NCI-H345 (cell line): Measurements from ENCODE around the gene SMIM13.
A peak's percentile ranks its signal among the peaks of the same experiment; 100 is the strongest.
"Not testable (repeated sequence)": the region's sequence is repeated elsewhere in the genome, so short reads cannot be mapped to it uniquely, and the experiment has no call there.

ENCODE experiments used
- DNase-seq: peaks from one replicate; lab custom pipeline; 2025; lab: John Stamatoyannopoulos, UW

Gene SMIM13

DNA sequence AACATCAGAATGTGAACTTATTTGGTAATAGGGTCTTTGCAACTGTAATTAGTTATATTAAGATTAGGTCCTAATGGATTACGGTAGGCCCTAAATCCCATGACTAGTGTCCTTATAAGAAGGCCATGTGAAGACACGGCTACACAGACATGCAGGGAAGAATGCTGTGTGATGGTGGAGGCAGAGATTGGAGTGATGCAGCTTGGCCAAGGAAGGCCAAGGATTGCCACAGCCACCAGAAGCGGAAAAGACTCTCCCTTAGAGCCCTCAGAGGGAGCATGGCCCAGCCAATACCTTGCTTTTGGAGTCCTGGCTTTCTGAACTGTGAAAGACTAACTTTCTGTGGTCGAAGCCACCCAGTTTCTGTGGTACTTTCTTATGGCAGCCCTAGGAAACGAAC lies 9.7 kb upstream of the SMIM13 start:
- no peak for DNase-seq

DNA sequence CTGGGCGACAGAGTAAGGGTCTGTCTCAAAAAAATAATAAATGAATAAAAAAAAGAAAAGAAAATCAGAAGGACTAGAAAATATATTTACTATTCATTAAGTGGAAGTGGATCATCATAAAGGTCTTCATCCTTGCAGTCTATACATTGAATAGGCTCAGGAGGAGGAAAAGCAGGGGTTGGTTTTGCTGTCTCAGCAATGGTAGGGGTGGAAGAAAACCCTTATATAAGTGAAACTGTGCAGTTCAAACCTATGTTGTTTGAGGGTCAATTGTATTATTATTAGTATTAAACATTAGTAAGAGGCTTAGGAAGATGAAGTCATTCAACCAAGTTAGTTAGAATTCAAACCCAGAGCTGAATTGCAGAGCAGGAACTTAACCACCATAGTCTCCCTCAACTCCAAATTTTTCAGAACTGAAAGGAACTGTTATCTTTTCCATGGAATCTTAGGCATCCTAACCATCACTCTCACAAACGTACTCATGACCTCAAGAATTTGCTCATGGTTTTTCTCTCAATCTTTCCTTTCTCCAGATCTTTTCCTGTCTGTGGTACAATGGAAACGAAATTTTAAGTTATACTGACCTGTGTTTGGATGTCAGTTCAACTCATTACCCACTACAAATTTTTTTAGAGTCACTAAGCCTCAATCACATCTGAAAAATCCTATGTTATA lies 7.7 kb upstream of the SMIM13 start:
- DNase-seq, result no peak

DNA sequence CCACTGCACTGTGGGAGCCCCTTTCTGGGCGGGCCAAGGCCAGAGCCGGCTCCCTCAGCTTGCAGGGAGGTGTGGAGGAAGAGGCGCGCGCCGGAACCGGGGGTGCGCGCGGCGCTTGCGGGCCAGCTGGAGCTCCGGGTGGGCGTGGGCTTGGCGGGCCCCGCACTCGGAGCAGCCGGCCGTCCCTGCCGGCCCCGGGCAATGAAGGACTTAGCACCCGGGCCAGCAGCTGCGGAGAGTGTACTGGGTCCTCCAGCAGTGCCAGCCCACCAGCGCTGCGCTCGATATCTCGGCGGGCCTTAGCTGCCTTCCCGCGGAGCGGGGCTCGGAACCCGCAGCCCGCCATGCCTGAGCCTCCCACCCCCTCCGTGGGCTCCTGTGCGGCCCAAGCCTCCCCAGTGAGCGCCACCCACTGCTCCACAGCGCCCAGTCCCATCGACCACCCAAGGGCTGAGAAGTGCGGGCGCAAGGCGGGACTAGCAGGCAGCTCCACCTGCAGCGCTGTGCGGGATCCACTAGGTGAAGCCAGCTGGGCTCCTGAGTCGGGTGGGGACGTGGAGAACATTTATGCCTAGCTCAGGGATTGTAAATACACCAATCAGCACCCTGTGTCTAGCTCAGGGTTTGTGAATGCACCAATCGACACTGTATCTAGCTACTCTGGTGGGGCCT lies 6.4 kb upstream of the SMIM13 start:
- DNase-seq, result not testable (repeated sequence)

DNA sequence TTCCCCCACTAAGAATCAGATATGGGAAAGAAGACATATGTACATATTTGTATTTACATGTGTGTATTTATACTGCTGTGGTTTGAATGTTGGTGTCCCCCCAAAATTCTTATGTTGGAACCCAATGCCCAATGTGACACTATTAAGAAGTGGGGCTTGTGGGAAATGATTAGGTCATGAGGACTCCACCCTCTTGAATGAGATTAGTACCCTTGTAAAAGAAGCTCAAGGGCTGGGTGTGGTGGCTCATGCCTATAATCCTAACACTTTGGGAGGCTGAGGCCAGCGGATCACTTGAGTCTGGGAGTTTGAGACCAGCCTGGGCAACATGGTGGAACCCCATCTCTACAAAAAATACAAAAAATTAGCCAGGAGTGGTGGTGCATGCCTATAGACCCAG lies 3.9 kb upstream of the SMIM13 start:
- no peak for DNase-seq

DNA sequence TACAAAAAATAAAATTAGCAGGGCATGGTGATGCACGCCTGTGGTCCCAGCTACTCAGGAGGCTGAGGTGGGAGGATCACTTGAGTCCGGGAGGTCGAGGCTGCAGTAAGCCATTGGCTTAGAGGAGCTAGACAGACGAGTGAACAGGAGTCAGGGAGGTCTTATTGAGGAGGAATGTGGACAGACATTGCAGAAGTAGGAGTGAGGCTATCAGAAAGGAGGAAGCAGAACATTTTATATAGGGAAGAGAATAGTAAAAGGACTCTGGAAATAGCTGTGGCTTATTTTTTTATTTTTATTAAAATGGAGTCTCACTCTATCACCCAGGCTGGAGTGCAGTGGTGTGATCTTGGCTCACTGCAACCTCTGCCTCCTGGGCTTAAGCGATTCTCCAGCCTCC lies 2.5 kb upstream of the SMIM13 start:
- not testable (repeated sequence) for DNase-seq

DNA sequence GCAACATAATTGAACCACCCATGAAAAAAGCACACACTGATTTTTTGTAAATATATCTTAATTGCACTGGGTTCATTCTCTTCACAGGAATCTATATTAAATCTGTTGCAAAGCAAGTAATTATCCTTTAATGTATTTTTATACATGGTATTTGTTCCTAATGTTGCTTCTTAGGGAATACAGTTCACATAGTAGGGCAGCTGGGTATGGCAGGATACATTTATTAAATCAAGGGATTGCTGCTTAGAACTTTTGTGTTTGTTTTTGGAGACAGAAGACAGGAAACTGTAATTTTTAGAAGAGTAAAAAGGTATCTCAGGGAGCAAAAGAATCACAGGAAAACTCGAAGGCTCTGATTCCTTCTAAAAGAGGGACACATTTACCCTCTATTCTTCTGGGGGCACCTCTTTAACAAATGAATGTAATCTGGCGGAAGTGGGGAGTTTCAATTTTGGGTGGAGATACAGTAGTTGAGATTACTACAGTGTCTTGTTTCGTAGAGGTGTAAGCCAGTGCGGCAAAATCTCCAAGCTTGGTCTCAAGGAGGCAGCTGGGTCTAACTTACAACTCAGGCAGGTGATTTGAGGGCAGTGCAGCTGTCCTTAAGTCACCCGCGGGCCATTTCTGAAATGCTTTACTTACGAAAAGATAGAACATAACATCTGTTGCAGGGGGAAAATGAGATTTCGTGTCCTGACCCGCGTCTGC lies 812 bp upstream of the SMIM13 start:
- no peak for DNase-seq

DNA sequence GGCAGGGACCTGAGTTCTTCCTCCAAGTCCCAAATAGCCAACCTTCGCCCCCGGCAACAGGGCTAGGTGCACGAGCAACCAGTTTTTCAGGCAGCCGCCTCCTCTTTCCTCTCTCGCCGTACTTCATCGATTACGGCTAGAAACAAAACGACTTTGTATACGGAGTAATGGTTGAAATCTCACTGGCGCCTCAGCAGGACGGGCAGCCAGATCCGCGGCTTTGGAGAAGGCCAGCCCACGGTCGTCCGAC lies 333 bp upstream of the SMIM13 start:
- no peak for DNase-seq

DNA sequence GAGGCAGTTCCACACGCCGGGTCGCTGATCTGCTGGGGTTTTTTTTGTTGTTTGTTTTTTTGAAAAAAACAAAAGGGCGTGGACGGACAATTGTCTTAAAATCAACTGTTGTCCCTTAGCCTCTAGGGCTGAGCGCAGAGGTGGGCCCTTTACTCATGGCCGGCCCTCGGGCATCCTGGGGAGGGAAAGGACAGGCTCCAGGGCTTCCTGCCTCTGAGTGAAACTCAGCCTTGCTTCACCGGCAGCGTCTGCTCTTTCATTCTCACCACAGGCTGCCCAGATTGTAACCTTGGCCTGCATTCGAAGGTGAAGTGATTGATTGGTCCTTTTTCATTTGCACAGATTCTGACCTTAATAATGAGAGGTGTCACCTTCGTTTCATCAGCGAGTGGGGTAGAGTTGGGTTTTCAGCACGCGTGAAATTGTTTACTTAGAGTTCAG lies 797 bp downstream of the SMIM13 start:
- DNase-seq, result peak; percentile 11

DNA sequence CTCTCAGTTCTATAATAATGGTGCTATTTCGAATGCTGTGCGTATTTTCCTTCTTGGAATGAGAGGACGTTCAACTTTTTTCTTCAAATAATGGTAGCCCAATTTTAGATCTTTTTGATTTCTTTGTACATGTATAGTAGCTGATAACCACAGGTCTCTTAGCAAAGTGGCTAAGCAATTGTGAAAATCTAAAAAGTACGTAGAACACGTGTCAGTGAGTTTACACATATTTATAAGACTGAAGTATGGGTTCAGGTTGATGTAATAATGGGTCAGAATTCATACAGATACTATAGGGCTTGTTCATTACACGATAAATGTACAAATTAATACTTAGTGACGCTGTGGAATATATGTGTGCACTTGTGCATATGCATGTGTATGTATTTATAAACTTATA lies 1.3 kb downstream of the SMIM13 start:
- no peak for DNase-seq

DNA sequence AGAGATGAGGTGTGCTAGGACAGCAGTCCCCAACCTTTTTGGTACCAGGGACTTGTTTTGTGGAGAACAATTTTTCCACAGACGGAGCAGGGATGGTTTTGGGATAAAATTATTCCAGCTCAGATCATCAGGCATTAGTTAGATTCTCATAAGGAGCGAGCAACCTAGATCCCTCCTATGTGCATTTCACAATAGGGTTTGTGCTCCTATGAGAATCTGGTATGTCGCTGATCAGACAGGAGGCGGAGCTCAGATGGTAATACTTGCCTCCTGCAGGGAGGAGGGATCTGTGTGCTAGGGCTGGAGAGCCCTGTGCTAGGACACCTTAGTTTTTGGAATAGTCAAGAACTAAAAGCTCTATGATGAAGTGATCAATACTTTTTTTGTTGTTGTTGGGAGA lies 2.5 kb downstream of the SMIM13 start:
- DNase-seq, result no peak

DNA sequence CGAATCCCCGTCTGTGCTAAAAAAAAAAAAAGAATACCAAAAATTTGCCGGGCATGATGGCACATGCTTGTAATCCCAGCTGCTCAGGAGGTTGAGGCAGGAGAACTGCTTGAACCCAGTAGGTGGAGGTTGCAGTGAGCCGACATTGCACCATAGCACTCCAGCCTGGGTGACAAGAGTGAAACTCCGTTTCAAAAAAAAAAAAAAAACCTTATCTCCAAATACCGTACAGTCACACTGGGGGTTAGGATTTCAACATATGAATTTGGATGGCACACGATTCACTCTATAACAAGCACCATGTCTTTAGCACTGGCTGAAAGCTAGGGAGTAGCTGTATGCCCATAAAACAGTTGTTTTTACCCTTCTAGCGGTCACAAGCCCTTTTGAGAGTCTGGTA lies 3.8 kb downstream of the SMIM13 start:
- DNase-seq, result no peak

DNA sequence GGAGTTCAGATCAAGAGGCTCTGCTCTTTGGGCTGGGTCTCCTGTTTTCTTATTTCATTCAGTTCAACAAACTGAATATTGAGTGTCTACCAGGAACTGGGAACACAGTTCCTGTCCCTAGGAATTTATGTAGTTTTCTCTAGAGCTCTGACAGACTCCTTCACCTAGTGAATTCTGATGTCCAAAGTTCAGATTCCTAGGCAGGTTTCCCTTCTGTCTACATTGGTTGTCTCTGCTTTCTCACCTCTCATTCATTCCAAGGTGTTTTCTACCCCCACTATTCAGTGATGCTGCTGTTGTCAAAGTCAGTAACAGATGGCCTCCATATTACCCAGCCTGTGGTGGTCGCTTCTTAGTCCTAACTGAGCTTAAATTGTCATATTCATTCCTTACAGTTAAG lies 4.4 kb downstream of the SMIM13 start:
- DNase-seq, result no peak

DNA sequence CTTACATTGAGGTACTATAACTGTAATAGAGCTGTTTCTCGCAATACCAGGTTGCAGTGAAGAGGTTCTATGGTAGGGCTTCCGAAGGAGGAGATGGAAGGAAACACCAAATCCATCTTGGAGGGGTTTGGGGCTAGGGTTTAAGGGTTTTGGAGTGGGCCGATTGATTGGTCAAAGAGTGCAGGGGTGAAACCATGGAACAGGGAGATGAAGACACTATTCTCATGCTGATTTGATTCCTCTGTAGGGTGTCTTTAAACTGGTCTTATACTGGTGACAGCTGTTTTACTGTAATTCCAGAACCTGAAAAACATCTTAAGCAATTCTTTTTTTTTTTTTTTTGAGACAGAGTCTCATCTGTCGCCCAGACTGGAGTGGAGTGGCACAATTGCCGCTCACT lies 7.8 kb downstream of the SMIM13 start:
- DNase-seq, result no peak

DNA sequence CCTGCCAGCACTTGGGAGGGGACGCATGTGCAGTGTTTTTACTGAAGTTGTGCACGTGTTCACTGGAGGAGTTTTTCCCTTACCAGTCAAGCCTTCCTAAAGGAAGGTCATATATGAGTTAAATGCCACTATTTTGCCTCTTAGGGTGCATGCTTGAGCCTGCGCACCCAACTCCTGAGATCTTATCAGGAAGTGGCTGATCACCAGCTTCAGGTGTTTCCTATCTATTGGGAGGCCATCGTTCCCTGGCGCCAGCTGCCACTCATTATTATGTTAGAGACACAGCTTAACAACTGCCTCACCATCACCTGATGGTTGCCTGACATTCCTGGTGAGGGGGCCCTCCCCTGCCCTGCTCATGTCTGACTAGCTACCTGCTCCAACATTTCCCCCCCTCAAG lies 9.4 kb downstream of the SMIM13 start:
- DNase-seq, result no peak

DNA sequence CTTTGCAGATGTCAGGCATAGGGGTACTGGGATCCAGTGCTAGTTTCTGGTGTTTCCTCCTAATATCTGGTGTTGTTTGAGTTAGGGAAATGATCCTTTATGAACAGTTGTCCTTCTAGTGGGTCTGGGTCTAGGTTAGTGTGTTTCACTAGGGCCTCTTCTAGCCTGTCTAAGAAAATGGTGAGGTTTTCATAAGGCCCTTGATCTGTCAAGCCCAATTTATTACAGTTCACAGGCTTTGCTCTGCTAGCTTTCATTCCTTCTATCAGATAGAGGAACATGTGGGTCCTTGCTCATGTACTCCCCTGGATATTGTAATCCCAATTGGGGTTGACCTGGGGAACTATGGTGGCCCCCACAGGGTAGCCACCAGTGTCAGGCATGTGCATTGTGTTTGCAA lies 15.1 kb downstream of the SMIM13 start:
- no peak for DNase-seq

DNA sequence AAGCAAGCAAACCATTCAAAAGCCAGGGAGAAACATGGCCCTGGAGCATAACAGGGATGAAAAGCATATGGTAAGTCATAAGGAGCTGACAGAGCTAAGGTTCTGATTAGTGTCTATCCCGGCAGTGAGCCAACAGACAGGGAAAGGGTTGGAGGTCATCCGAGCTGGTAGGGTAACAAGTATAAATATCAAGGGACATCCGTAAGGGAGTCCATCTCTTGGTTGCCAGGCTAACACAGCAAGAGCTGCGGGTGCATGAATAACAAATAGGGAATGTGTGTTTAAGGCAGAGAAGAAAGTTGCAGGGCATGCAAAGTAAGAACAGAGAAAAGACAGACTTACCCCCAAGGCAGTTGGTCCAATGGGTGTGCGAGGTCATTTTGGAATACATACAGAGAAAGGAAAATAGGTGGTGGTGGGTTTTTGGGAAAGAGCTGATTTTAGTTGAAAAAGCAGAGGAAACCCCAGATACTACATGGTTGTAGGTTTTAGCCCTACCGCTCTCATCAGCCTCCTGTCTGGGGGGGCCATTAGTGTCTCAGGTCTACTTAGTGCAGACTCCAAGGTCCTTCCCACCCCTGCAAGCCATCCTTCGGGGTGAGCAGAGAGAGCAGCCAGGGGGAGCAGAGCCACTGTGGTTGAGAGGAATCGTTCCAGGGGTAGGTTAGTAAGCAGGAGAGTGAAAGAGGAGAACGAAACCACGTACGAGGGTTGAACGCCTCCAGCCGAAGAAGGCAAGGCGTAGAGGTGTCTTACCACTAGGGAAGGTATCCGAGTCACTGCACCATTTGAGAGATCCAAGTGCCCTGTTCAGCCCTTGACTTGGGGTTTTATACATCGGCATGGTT lies 17.5 kb downstream of the SMIM13 start, which contains the start of gene ERVFRD-1:
ERVFRD-1 (minus strand) TSS at position 805 of the 848 bp plus-strand sequence. CDS start 6,415 bp downstream, outside the sequence.
- DNase-seq, result no peak

DNA sequence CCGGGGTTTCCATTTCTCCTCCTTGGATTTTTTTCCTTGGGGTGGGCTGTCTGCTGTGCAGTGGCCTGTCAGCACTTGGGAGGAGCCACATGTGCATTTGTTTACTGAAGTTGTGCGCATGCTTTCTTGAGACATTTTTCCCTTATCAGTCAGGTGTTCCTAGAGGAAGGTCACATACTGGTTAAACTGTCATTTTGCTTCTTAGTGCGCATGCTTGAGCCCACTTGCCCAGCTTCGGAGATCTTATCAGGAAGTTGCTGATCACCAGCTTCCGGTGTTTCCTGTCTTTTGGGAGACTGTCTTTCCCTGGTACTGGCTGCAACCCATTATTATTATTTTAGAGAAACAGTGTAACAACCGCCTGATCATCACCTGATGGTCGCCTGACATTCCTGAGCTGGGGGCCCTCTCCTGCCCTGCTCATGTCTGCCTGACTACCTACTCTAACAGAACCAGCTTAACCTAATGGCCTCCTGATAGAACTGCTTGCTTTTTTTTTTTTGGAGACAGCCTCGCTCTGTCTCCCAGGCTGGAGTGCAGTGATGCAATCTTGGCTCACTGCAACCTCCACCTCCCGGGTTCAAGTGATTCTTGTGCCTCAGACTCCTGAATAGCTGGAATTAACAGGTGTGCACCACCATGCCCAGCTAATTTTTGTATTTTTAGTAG lies 18.3 kb downstream of the SMIM13 start:
- DNase-seq, result no peak

DNA sequence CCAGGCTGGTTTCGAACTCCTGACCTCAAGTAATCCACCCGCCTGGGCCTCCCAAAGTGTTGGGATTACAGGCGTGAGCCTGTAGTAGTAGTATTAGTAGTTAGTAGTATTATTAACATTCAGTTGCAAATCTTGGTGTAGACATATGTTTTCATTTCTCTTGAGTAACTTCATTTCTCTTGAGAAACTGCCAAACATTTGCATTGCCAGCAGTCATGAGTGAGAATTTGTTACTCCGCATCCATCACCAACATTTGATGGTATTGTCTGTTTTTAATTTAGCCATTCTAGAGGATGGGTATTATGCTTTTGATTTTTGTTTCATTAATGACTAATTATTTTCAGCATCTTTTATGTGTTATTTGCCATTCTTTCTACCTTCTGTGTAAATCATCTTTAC lies 19.4 kb downstream of the SMIM13 start:
- DNase-seq, result no peak

DNA sequence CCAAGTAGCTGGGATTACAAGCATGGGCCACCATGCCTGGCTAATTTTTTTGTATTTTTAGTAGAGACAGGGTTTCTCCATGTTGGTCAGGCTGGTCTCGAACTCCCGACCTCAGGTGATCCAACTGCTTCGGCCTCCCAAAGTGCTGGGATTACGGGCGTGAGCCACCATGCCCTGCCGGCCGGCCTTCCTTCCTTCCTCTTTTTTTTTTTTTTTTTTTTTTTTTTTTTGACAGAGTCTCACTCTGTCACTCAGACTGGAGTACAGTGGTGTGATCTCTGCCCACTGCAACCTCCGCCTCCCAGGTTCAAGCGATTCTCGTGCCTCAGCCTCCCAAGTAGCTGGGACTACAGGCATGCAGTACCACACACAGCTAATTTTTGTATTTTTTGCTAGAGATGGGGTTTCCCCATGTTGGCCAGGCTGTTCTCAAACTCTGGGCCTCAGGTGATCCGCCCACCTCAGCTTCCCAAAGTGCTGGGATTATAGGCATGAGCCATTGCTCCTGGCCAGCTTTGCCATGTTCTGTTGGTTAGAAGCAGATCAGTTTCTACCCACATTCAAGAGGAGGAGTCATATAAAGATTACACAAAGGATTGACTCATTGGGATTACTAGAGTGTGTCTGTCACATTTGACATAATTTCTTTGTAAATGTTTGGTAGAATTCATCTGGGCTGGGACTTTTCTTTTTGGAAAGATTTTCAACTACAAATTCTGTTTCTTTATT lies 22.3 kb downstream of the SMIM13 start:
- not testable (repeated sequence) for DNase-seq

DNA sequence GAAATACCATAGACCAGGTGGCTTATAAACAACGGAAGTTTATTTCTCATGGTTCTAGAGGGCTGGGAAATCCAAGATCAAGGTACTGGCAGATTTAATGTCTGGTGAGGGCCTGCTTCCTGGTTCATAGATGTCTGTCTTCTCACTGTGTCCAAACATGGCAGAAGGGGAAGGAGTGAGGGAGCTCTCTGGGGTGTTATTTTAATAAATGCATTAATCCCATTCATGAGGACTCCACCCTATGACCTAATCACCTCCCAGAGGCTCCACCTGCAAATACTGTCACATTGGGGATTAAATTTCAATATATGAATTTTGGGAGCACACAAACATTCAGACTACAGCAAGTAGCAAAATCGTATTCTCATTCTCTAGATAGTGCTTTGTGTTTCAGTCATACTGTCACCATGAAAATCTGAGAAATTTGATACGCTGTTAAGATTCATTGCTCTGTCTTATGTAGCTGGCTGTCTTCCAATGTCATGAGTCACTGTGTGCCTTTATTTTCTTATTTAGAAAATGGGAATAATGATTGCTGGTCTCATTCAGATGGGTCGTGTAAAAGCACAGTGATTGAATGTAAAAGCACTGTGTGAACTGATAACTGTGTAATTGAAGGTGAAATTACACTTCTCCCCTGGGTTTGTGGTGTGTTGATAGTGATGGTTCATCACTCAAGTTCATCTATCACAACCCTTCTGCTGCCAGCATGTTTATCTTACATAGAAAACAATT lies 26.8 kb downstream of the SMIM13 start:
- no peak for DNase-seq

DNA sequence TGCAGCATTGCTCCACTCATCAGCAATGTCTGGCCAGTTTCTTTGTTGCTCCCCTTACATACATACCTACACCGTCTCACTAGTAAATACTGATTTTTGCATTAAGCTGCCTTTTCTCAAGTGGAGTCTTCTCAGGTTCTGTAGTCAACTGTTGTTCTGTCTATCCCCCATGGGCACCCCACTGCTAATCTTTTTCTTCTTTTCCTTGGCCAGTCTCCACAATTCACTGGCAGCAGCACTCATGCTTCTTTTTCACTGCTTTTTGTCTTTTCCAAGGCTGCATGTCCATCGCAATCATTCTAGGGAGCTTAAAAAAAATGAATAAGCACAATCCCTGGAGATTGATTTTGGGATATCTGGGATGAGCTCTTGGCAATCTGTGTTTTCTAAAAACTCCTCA lies 28.2 kb downstream of the SMIM13 start:
- no peak for DNase-seq
